ENCODE results near the gene MPZL1.

MPZL1 gene

GRCh38 chr1:167791281-167792187 is 69.8 kb downstream of the MPZL1 start:
- peak; percentile 92 to 99 for DNase-seq (ENCODE audit: low read depth in 2 of 2)
- H3K4me3 ChIP-seq (replicated peaks in 1 of 2; ENCODE audit: low read depth in 2 of 2, low read length in 2 of 2): no peak overlapping the region
- TF ChIP-seq CTCF (IDR thresholded peaks at IDR 0.05; ENCODE audit: low read depth, low read length): peak; percentile 21

DNA sequence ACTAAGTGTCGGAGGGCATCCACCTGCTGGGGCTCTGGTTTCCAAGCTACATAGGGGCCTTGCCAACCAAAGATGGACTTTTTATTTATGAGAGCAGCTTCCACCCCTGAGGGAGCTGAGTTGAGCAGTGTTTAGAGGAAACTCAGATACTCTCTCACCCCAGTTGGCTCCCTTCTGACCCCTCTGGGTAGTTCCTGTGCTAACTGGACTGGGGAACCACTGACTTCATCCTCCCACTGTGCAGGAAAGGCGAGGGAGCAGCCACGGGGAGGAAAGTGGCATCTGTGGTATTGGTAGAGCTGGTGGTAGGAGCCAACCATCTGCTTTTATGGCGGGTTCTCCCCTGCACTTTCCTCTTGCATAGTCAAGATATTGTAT is 70.4 kb downstream of the MPZL1 start:
- no peak overlapping the region for H3K4me3 ChIP-seq (replicated peaks in 1 of 2; ENCODE audit: low read depth in 2 of 2, low read length in 2 of 2)
- no peak for TF ChIP-seq CTCF (IDR thresholded peaks at IDR 0.05; ENCODE audit: low read depth, low read length)
- no peak for DNase-seq (ENCODE audit: low read depth in 2 of 2)

DNA sequence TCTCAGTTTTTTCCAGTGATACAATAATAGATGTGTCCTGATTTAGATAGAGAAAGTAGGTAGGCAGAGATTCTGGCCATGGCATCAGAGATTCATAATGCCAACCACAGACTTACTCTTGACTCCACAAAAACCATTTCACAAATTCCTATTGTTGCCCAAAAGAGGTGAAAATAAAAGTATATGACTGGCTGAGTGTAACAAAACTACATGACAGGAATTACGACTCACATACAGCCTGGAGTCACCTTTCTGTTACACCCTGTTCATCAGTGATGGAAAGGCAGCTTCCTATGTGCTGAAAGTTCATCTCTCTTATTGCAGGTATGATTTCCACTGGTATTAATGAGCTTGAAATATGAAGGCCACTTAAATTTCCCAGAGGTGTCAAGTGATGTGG is 72.3 kb downstream of the MPZL1 start:
- peak in 1 of 2 donors; percentile 25 for DNase-seq (ENCODE audit: low read depth in 2 of 2)
- H3K4me3 ChIP-seq (replicated peaks in 1 of 2; ENCODE audit: low read depth in 2 of 2, low read length in 2 of 2): no peak overlapping the region
- no peak for TF ChIP-seq CTCF (IDR thresholded peaks at IDR 0.05; ENCODE audit: low read depth, low read length)

GRCh38 chr1:167795810-167796740 is 74.3 kb downstream of the MPZL1 start:
- no peak overlapping the region for H3K4me3 ChIP-seq (replicated peaks in 1 of 2; ENCODE audit: low read depth in 2 of 2, low read length in 2 of 2)
- no peak for TF ChIP-seq CTCF (IDR thresholded peaks at IDR 0.05; ENCODE audit: low read depth, low read length)
- DNase-seq (ENCODE audit: low read depth in 2 of 2): peak; percentile 75 to 83

DNA sequence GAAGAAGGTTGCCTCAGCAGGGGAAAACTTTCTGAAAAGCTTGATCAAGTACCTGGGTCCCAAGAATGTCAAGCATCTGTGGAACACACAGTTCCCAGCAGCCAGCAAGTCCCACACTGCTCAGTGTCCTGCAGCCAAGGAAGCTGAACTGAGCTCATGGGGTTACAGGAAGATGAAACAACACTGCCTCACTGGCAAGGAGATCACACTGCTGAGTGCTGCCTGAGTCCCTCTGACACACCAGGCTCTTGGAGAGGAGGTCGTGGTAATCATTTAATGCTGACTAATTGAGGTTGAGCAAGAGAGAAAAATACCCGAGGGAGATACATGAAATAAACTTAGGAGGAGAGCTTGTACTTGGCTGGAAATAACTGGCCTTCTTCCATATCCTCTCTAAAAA is 75.2 kb downstream of the MPZL1 start:
- no peak overlapping the region for H3K4me3 ChIP-seq (replicated peaks in 1 of 2; ENCODE audit: low read depth in 2 of 2, low read length in 2 of 2)
- peak; percentile 99 for DNase-seq (ENCODE audit: low read depth in 2 of 2)
- TF ChIP-seq CTCF (IDR thresholded peaks at IDR 0.05; ENCODE audit: low read depth, low read length): no peak

DNA sequence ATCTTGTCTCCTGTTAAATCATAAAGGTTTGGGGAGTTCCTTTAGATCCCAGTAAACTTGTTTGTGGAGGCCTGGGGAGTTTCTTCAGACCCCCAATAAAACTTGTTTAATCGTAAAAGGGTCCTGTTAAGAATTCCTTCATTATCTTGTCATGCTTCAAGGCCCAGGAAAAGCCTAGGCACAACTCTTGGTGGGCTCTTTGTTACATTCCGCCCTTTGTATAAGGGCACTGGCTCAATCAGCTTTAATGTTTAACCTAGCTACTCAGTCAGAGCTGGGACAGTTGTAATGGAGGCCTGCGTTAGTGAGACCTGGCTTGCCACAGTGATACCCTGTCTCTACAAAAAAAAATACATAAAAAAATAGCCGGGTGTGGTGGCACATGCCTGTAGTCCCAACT is 77.2 kb downstream of the MPZL1 start:
- no peak overlapping the region for H3K4me3 ChIP-seq (replicated peaks in 1 of 2; ENCODE audit: low read depth in 2 of 2, low read length in 2 of 2)
- DNase-seq (ENCODE audit: low read depth in 2 of 2): no peak
- no peak for TF ChIP-seq CTCF (IDR thresholded peaks at IDR 0.05; ENCODE audit: low read depth, low read length)
